ENCODE results near the gene N4BP2. TPM values are rescaled to one million over a fixed set of nuclear protein-coding genes. Genes with fewer than 3 reads are reported as not detected.
A peak's percentile ranks its signal among the peaks of the same experiment; 100 is the strongest.

The N4BP2 gene
- total and polyA plus RNA-seq, 10 donors: 1.3 to 18.7 (median 12.3) TPM

DNA sequence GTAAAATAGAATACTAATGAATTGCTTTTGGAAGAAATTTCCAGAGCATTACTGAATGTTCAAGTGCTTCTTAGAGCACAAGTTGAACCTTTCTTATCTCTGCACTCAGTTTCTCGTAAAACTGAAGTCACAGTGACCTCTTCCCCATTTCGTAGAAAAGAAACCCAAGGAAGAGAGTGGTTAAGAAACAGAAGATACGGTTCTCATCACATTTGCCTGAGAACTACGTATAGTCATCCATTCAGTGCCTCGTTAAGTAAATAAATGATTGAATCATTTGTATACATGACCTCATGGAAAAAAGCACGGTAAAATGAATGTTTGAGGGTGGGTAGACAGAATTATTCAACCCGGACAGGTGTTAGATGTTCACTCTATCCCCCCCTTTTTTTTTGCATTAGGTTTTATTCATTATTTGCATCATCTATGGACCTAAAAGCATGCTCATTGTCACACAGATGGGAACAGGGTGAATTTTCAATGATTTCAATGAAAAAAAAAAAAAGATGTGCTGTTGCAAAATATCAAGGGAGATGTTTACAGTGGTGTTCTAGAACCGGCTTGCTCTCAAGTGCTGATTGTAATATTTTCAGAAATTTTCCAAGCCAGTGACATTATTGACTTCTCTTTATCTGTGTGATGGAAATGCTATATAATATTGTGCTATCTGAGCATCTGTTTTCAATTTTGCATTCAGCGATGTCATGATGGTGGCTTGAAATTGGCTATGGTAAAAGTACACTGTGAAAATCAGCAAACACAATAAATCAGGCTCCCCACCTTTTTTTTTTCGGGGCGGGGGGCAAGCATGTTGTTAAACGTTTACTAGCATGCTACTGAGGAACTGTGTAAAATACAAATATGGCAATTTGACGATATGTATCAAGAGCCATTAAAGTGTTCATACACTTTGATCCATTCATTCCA is 144.5 kb downstream of the N4BP2 start:
- peak overlapping the region; percentile 80 to 94 (median 89) for H3K27ac ChIP-seq
- intact Hi-C loops (cut with DNase I; ENCODE audit: low total_unique reads): no loop called here
- peak overlapping the region; percentile 45 to 79 (median 56) for H3K4me3 ChIP-seq
- no peaks in the 10 kb centered on the region for H3K27me3 ChIP-seq (replicated peaks in 1 of 7)
- DNase-seq: no peak
- H3K9me3 ChIP-seq: no peaks in the 10 kb centered on the region
- H3K4me1 ChIP-seq: peaks cover 13 to 96% (median 45%) of the 10 kb centered on the region in 6 donors
- no peak for TF ChIP-seq POLR2AphosphoS5 (IDR thresholded peaks at IDR 0.05)
- TF ChIP-seq, protein P1, sequence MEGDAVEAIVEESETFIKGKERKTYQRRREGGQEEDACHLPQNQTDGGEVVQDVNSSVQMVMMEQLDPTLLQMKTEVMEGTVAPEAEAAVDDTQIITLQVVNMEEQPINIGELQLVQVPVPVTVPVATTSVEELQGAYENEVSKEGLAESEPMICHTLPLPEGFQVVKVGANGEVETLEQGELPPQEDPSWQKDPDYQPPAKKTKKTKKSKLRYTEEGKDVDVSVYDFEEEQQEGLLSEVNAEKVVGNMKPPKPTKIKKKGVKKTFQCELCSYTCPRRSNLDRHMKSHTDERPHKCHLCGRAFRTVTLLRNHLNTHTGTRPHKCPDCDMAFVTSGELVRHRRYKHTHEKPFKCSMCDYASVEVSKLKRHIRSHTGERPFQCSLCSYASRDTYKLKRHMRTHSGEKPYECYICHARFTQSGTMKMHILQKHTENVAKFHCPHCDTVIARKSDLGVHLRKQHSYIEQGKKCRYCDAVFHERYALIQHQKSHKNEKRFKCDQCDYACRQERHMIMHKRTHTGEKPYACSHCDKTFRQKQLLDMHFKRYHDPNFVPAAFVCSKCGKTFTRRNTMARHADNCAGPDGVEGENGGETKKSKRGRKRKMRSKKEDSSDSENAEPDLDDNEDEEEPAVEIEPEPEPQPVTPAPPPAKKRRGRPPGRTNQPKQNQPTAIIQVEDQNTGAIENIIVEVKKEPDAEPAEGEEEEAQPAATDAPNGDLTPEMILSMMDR (IDR thresholded peaks at IDR 0.05 in 8 of 11, conservative IDR thresholded peaks at IDR 0.05 in 3 of 11): no peak
- TF ChIP-seq POLR2A (IDR thresholded peaks at IDR 0.05): no peak
- H3K36me3 ChIP-seq: peaks cover 0 to 3% (median 0%) of the 10 kb centered on the region in 6 donors
- WGBS, 5 donors: 35 to 47% (median 43%) methylated on average over 13 of the region's 13 CpGs

DNA sequence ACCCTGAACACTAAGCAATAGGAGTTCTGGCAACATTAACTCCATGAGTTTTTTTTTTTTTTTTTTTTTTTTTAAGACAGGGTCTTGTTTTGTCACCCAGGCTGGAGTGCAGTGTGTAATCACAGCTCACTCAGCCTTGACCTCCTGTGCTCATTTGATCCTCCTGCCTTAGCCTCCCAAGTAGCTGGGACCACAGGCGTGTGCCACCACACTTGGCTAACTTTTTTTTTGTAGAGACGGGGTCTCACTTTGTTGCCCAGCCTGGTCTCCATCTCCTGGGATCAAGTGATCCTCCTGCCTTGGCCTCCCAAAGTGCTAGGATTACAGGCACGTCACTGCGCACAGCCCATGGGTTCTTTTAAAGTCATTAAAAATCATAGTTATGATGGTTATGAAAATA is 145.2 kb downstream of the N4BP2 start:
- peaks cover 0 to 5% (median 0%) of the 10 kb centered on the region in 6 donors for H3K36me3 ChIP-seq
- TF ChIP-seq POLR2A (IDR thresholded peaks at IDR 0.05): no peak
- TF ChIP-seq POLR2AphosphoS5 (IDR thresholded peaks at IDR 0.05): peak in 1 of 3 donors; percentile 28
- H3K27me3 ChIP-seq (replicated peaks in 1 of 7): no peaks in the 10 kb centered on the region
- peaks cover 20 to 96% (median 50%) of the 10 kb centered on the region in 6 donors for H3K4me1 ChIP-seq
- H3K27ac ChIP-seq: peak overlapping the region; percentile 51 to 94 (median 89)
- DNase-seq: no peak
- no peaks in the 10 kb centered on the region for H3K9me3 ChIP-seq
- intact Hi-C loops (cut with DNase I; ENCODE audit: low total_unique reads): no loop called here
- WGBS, 5 donors: 70 to 85% (median 74%) methylated on average over 4 of the region's 4 CpGs
- H3K4me3 ChIP-seq: peak overlapping the region in 6 of 8 donors; percentile 10 to 79 (median 56)

DNA sequence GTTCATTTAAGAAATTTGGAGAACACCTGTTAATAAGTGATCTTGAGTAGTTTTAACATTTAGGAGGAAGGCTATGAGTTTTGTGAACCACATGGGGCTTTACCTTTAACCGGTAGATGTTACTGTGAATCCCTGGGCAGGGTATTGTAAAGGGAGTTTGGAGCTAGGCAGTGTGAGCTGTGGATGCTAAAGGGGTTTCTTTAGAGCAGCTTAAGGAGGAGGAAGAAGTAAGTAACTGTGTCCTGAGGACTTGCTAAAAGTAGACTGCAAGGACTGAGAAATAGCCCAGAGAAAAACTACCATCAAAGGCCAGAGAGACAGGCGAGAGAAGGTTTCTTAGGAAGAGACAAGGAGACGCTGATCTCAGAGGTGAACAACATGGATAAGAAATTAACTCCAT is 145.8 kb downstream of the N4BP2 start:
- 53 to 67% (median 60%) methylated on average over 3 of the region's 3 CpGs for WGBS, 5 donors
- peak overlapping the region in 6 of 8 donors; percentile 10 to 79 (median 56) for H3K4me3 ChIP-seq
- intact Hi-C loops (cut with DNase I; ENCODE audit: low total_unique reads): no loop called here
- no peak for DNase-seq
- TF ChIP-seq POLR2A (IDR thresholded peaks at IDR 0.05) (no peak), POLR2AphosphoS5 (IDR thresholded peaks at IDR 0.05) (no peak)
- TF ChIP-seq, protein P1 (IDR thresholded peaks at IDR 0.05 in 8 of 11, conservative IDR thresholded peaks at IDR 0.05 in 3 of 11): no peak
- peak overlapping the region; percentile 56 to 94 (median 88) for H3K27ac ChIP-seq
- H3K36me3 ChIP-seq: peaks cover 0 to 5% (median 0%) of the 10 kb centered on the region in 6 donors
- H3K27me3 ChIP-seq (replicated peaks in 1 of 7): no peaks in the 10 kb centered on the region
- H3K4me1 ChIP-seq: peaks cover 20 to 97% (median 55%) of the 10 kb centered on the region in 6 donors
- H3K9me3 ChIP-seq: no peaks in the 10 kb centered on the region

DNA sequence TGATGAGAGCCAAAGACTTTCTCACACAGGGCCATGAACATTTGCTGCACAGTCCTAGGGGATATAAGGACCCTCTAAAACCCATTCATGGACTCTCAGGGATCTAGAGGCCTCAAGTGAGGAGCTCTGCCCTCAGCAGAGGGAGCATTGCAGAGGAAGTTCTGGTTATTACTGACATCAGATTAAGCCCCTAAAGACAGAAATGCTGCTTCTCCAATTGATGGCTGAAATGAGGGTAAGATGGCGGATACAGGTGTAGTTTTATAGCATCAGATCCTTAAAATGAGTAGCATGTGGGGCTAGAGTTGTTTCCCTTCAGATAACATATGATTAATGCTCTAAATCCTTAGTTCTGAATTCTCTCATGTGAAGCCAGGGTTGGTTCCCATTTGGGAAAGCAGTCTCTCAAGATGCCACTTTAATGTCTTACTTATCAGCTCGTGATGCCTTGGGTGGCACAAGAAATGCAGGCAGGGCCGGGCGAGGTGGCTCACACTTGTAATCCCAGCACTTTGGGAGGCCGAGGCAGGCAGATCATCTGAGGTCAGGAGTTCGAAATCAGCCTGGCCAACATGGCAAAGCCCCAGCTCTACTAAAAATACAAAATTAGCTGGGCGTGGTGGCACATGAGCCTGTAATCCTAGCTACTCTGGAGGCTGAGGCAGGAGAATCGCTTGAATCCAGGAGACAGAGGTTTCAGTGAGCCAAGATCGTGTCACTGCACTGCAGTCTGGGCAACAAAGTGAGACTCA is 148.0 kb downstream of the N4BP2 start:
- Histone ChIP-seq H3K4me3 (peak overlapping the region in 6 of 8 donors; percentile 1 to 79 (median 39)), H3K27me3 (replicated peaks in 1 of 7) (no peaks in the 10 kb centered on the region), H3K4me1 (peaks cover 26 to 100% (median 69%) of the 10 kb centered on the region in 6 donors), H3K36me3 (peaks cover 0 to 9% (median 0%) of the 10 kb centered on the region in 6 donors), H3K27ac (peak overlapping the region; percentile 49 to 94 (median 84)), H3K9me3 (no peaks in the 10 kb centered on the region)
- WGBS, 5 donors: 57 to 80% (median 66%) methylated on average over 9 of the region's 9 CpGs
- DNase-seq: no peak
- intact Hi-C loops (cut with DNase I; ENCODE audit: low total_unique reads): no loop called here
- TF ChIP-seq POLR2A (IDR thresholded peaks at IDR 0.05) (no peak), POLR2AphosphoS5 (IDR thresholded peaks at IDR 0.05) (peak in 1 of 3 donors; percentile 12)
